OCI-LY3 (cell line): ENCODE data around the gene TLCD3B.

Experiments
- H2AFZ ChIP-seq: fragments of 200-600, 300-600 bp; shearing (Covaris generic); 2 replicates; pipeline ENCODE4 v1.6.0; 2014; ENCODE audit warnings: antibody characterized with exemption, low read depth, low read length
- H3K27ac ChIP-seq: fragments of 200-600, 300-600 bp; sonication (generic); 2 replicates; pipeline ENCODE4 v1.5.1; 2014; ENCODE audit warnings: mild to moderate bottlenecking, low read length, moderate library complexity, mixed read lengths
- H3K27me3 ChIP-seq: fragments of 200-600, 300-600 bp; sonication (generic); 2 replicates; pipeline ENCODE4 v1.6.1; 2014; ENCODE audit warnings: low read depth, low read length, mixed read lengths
- H3K36me3 ChIP-seq: fragments of 200-600, 300-600 bp; sonication (generic); replicated peaks from 2 replicates; pipeline ENCODE3; 2014; ENCODE audit warnings: low read depth, low read length, mixed read lengths
- H3K4me1 ChIP-seq: fragments of 300-600, 200-600 bp; sonication (generic); 2 replicates; pipeline ENCODE4 v1.6.1; 2014; ENCODE audit warnings: low read length, mixed read lengths
- H3K4me2 ChIP-seq: fragments of 200-600, 300-600 bp; sonication (generic); 2 replicates; pipeline ENCODE4 v1.6.1; 2014; ENCODE audit warnings: low read length, mixed read lengths
- H3K4me3 ChIP-seq: fragments of 300-600, 200-600 bp; sonication (generic); 2 replicates; pipeline ENCODE4 v1.5.1; 2014; ENCODE audit warnings: antibody characterized with exemption, mild to moderate bottlenecking, low read length, moderate library complexity
- H3K79me2 ChIP-seq: fragments of 300-600, 200-600 bp; shearing (Covaris generic); 2 replicates; pipeline ENCODE4 v1.6.1; 2014; ENCODE audit warnings: mild to moderate bottlenecking, low read length, mixed read lengths
- H3K9ac ChIP-seq: fragments of 300-600, 200-600 bp; shearing (Covaris generic); 2 replicates; pipeline ENCODE4 v1.6.0; 2014; ENCODE audit warnings: mild to moderate bottlenecking, low read length, moderate library complexity
- H3K9me3 ChIP-seq: fragments of 200-600, 300-600 bp; shearing (Covaris generic); 2 replicates; pipeline ENCODE4 v1.6.1; 2014; ENCODE audit warnings: low read length, mixed read lengths; ENCODE audit not compliant: insufficient read depth
- H4K20me1 ChIP-seq: fragments of 200-600, 300-600 bp; sonication (generic); 2 replicates; pipeline ENCODE4 v1.6.1; 2016; ENCODE audit warnings: low read length, mixed read lengths; ENCODE audit not compliant: insufficient read depth
- EZH2phosphoT487 ChIP-seq: fragments of 200-600 bp; shearing (Covaris generic); IDR thresholded peaks from 2 replicates; pipeline ENCODE4 v1.6.1; 2018; ENCODE audit warnings: antibody characterized with exemption, mixed run types, low read depth
- TF ChIP-seq, protein P1 (sequence below): fragments of 200-600, 300-600 bp; sonication (generic); IDR thresholded peaks from 2 replicates; pipeline ENCODE4 v1.5.1; 2014; ENCODE audit warnings: antibody characterized with exemption, low read length, low read depth

TLCD3B gene

DNA sequence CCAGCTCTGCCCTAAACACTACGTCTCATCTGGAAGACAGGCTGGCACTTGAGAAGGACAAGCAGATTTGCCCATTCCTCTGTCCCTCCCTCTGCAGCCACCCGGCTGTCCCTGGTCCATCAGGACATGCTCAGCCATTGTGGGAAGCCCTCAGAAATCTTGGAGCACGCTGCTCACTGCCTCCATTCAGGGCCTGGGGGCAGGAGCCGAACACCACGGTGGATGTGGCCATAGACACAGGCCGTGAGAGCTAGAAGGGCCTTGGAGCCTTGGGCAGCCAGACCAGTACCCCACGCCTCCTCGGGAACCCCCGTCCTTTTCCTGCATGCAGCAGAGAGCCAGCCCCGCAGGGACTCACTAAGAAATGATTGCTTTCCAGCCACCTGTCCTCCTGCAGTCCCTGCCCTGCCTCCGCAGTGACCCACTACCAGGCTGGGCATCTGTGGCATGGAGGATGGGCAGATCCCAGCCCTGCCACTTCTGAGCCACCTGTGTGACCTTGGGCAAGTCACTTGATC lies 23.6 kb downstream of the TLCD3B start:
- Histone ChIP-seq H3K36me3 (peaks cover 3% of the 10 kb centered on the region), H4K20me1 (no peaks in the 10 kb centered on the region), H3K4me1 (peaks cover 14% of the 10 kb centered on the region; the same call in 1 of the 2 replicates), H3K27ac (no peak overlapping the region), H3K79me2 (no peaks in the 10 kb centered on the region), H2AFZ (no peak overlapping the region), H3K27me3 (no peaks in the 10 kb centered on the region), H3K4me3 (no peak overlapping the region), H3K9ac (no peak overlapping the region), H3K4me2 (no peak overlapping the region), H3K9me3 (no peaks in the 10 kb centered on the region)
- no peak for TF ChIP-seq EZH2phosphoT487
- TF ChIP-seq, protein P1, sequence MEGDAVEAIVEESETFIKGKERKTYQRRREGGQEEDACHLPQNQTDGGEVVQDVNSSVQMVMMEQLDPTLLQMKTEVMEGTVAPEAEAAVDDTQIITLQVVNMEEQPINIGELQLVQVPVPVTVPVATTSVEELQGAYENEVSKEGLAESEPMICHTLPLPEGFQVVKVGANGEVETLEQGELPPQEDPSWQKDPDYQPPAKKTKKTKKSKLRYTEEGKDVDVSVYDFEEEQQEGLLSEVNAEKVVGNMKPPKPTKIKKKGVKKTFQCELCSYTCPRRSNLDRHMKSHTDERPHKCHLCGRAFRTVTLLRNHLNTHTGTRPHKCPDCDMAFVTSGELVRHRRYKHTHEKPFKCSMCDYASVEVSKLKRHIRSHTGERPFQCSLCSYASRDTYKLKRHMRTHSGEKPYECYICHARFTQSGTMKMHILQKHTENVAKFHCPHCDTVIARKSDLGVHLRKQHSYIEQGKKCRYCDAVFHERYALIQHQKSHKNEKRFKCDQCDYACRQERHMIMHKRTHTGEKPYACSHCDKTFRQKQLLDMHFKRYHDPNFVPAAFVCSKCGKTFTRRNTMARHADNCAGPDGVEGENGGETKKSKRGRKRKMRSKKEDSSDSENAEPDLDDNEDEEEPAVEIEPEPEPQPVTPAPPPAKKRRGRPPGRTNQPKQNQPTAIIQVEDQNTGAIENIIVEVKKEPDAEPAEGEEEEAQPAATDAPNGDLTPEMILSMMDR = no peak

DNA sequence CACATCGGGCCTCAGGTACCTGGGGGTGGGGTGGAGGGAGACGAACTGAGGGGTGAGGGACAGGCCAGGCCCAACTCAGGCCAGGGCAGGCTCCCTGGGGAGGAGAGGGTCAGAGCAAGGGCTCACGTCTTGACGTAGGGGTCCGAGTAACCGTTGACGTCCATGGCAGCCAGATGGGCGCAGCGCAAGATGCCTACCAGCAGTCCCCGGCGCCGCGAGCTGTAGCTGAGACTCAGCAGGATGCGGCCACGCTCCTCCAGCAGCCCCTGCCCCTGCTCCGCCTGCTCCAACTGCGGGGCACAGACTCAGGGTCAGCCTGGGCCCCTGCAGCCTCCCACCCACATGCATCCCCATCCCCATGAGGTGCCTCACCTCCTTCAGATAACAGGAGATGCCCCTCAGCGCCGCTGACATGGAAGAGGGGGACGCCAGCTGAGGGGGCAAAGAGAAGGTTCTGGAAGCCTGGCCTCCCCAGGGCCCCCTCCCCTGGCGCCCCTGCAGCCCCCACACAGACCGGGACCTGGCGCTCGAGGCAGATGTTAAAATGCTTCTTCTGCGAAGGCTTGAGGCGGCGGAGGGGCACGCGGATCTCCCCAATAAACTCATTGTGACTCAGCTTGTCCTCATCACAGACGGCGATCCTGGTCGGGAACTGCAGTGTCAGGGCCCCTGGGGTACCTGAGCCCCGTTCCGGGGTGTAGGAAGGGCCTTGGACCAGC lies 24.3 kb downstream of the TLCD3B start:
- Histone ChIP-seq H3K4me2 (no peak overlapping the region), H3K36me3 (peaks cover 3% of the 10 kb centered on the region), H3K79me2 (no peaks in the 10 kb centered on the region), H3K9ac (no peak overlapping the region), H3K4me3 (no peak overlapping the region), H3K27me3 (no peaks in the 10 kb centered on the region), H2AFZ (no peak overlapping the region), H3K4me1 (peaks cover 8% of the 10 kb centered on the region; the same call in 1 of the 2 replicates), H3K27ac (no peak overlapping the region), H4K20me1 (no peaks in the 10 kb centered on the region), H3K9me3 (no peaks in the 10 kb centered on the region)
- no peak for TF ChIP-seq EZH2phosphoT487
- TF ChIP-seq, protein P1 = no peak

DNA sequence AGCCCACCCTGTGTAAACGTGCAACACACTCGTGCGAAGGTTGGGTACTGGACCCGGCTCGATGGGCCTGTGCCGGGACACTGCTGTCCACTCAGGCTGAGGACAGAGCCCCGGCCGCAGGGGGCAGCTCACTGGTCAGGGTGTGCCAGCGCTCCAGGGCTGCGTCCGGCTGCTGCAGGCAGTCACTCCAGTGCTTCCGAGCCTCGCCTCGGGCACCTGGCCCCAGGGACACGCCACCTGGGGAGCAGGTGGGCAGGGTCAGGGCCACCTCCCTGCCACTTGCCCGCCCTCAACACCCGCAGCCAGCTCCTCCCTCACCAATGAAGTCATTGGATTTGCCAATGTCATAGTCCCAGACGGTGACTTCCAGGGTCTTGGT lies 25.0 kb downstream of the TLCD3B start:
- Histone ChIP-seq H3K79me2 (no peaks in the 10 kb centered on the region), H3K9me3 (no peaks in the 10 kb centered on the region), H3K36me3 (peaks cover 3% of the 10 kb centered on the region), H3K27me3 (no peaks in the 10 kb centered on the region), H3K9ac (no peak overlapping the region), H3K4me1 (peaks cover 4% of the 10 kb centered on the region; the same call in 1 of the 2 replicates), H3K4me2 (no peak overlapping the region), H3K4me3 (no peak overlapping the region), H2AFZ (no peak overlapping the region), H4K20me1 (no peaks in the 10 kb centered on the region), H3K27ac (no peak overlapping the region)
- TF ChIP-seq, protein P1 = no peak
- TF ChIP-seq EZH2phosphoT487 = no peak

DNA sequence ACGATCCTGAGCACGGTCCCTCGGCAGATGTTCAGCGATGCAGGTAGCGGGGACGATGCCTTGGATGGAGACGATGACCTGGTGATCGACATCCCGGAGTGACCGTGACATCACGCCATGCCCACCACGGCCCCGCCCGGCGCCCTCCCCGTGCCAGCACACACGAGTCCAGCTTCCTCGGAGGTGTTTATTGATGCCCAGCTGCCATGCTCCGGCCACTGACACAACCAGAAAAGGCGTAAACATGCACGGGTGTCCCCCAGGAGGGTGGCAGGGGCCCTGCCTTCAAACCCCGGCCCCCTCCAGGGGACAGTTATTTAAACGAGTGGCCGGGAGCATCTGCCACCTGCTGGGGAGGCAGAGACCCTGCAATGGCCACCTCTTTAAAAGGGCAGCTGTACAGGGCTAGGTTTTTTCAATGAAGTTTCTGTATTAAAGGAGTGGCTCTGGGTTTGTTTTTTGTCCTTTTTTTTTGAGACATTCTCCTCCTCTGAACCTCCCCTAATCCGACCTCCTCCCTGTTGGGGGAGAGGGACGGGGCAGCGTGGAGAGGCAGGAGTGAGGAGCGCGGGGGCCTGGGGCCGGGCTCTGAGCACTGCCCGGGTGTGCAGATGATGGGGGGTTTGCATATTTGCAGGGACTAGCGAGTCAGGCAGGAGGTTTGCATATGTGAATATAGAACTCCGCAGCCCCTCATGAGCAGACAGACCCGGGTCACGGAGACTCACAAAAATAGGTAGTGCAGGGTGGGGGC lies 25.6 kb downstream of the TLCD3B start:
- Histone ChIP-seq H3K4me3 (no peak overlapping the region), H3K27me3 (no peaks in the 10 kb centered on the region), H3K79me2 (no peaks in the 10 kb centered on the region), H3K27ac (no peak overlapping the region), H4K20me1 (no peaks in the 10 kb centered on the region), H2AFZ (no peak overlapping the region), H3K4me2 (no peak overlapping the region), H3K4me1 (peaks cover 4% of the 10 kb centered on the region; the same call in 1 of the 2 replicates), H3K36me3 (peaks cover 3% of the 10 kb centered on the region), H3K9me3 (no peaks in the 10 kb centered on the region), H3K9ac (no peak overlapping the region)
- TF ChIP-seq EZH2phosphoT487 = no peak
- TF ChIP-seq, protein P1 = peak; percentile 79
